Peyer's patch (tissue), 4 donors: Measurements from ENCODE around the gene SGTB. TPM values are rescaled to one million over a fixed set of nuclear protein-coding genes. Genes with fewer than 3 reads are reported as not detected.
A peak's percentile ranks its signal among the peaks of the same experiment; 100 is the strongest.

Experiments
- DNase-seq, 3 donors: peaks; one replicate each; pipeline ENCODE4 v3.0.0-alpha.2; 2017 to 2019
- H3K27ac ChIP-seq, 4 donors: fragments of 200-600 bp; sonication (generic); one replicate each; pipeline ENCODE4 v1.5.1; 2016 to 2019
- H3K27me3 ChIP-seq, 2 donors: fragments of 200-600 bp; sonication (generic); one replicate each; pipeline ENCODE4 v1.5.1; 2019
- H3K36me3 ChIP-seq, 3 donors: fragments of 200-600 bp; sonication (generic); one replicate each; pipeline ENCODE4 v1.5.1; 2016 to 2019
- H3K4me1 ChIP-seq, 4 donors: fragments of 200-600 bp; sonication (generic); one replicate each; pipeline ENCODE4 v1.5.1; 2016 to 2019
- H3K4me3 ChIP-seq, 4 donors: fragments of 200-600 bp; sonication (generic); 1 replicate in 3 of 4; 2 replicates in 1 of 4; pipeline ENCODE4 v1.5.1; 2016 to 2019; ENCODE audit warnings: mild to moderate bottlenecking in 1 of 4
- H3K9me3 ChIP-seq, 4 donors: fragments of 200-600 bp; sonication (generic); one replicate each; pipeline ENCODE4 v1.5.1; 2016 to 2019; ENCODE audit warnings: mild to moderate bottlenecking in 1 of 4
- CTCF ChIP-seq, 6 experiments: fragments of 450-650 bp in 4 of 6; fragments of 200-600 bp in 2 of 6; sonication (generic) in 1 of 6; IDR thresholded peaks; one replicate each; pipeline ENCODE4 v1.5.1; 2017 to 2019; ENCODE audit warnings: antibody characterized with exemption in 6 of 6, mild to moderate bottlenecking in 3 of 6, moderate library complexity in 1 of 6
- POLR2A ChIP-seq, 2 donors: fragments of 450-650 bp; IDR thresholded peaks; one replicate each; pipeline ENCODE4 v1.5.1; 2017; ENCODE audit warnings: antibody characterized with exemption in 2 of 2, mild to moderate bottlenecking in 2 of 2, moderate library complexity in 2 of 2
- total RNA-seq, 4 donors: library from RNA; depleted of rRNA; stranded (reverse); fragments of >200 nt; gene quantifications; one replicate each; pipeline ENCODE4 v1.1.0, GENCODE V29; 2016

Gene SGTB
- total RNA-seq, 4 donors from 2014 or later: 1.9 to 16.5 (median 2.1) TPM

- TF ChIP-seq POLR2A (IDR thresholded peaks at IDR 0.05) (no peak), CTCF (IDR thresholded peaks at IDR 0.05) (no peak)
- no peak for DNase-seq
- H3K27me3 ChIP-seq: no peaks in the 10 kb centered on the region
- peak overlapping the region in 1 of 4 donors; percentile 51 for H3K27ac ChIP-seq
- H3K4me1 ChIP-seq: peaks cover 0 to 6% (median 2%) of the 10 kb centered on the region in 4 donors
- no peak overlapping the region for H3K4me3 ChIP-seq
- no peaks in the 10 kb centered on the region for H3K36me3 ChIP-seq
- no peaks in the 10 kb centered on the region for H3K9me3 ChIP-seq
Measured at GRCh38 chr5:65718576-65719310, 3.2 kb downstream of the SGTB start.

GRCh38 chr5:65708145-65708544, 13.8 kb downstream of the SGTB start:
- Histone ChIP-seq H3K36me3 (no peaks in the 10 kb centered on the region), H3K27me3 (no peaks in the 10 kb centered on the region), H3K9me3 (no peaks in the 10 kb centered on the region), H3K4me1 (no peaks in the 10 kb centered on the region), H3K27ac (no peak overlapping the region), H3K4me3 (no peak overlapping the region)
- DNase-seq: no peak
- TF ChIP-seq POLR2A (IDR thresholded peaks at IDR 0.05) (no peak), CTCF (IDR thresholded peaks at IDR 0.05) (no peak)

GRCh38 chr5:65707663-65708062, 14.2 kb downstream of the SGTB start:
- Histone ChIP-seq H3K4me1 (no peaks in the 10 kb centered on the region), H3K36me3 (no peaks in the 10 kb centered on the region), H3K27me3 (no peaks in the 10 kb centered on the region), H3K4me3 (no peak overlapping the region), H3K9me3 (no peaks in the 10 kb centered on the region), H3K27ac (no peak overlapping the region)
- no peak for TF ChIP-seq CTCF (IDR thresholded peaks at IDR 0.05)
- no peak for DNase-seq

GRCh38 chr5:65704621-65705239, 17.2 kb downstream of the SGTB start:
- Histone ChIP-seq H3K36me3 (no peaks in the 10 kb centered on the region), H3K4me3 (no peak overlapping the region), H3K27me3 (no peaks in the 10 kb centered on the region), H3K9me3 (no peaks in the 10 kb centered on the region), H3K4me1 (no peaks in the 10 kb centered on the region), H3K27ac (no peak overlapping the region)
- TF ChIP-seq POLR2A (IDR thresholded peaks at IDR 0.05) (no peak), CTCF (IDR thresholded peaks at IDR 0.05) (no peak)
- DNase-seq: no peak

GRCh38 chr5:65702036-65702435, 19.9 kb downstream of the SGTB start:
- Histone ChIP-seq H3K9me3 (no peaks in the 10 kb centered on the region), H3K27ac (no peak overlapping the region), H3K4me1 (no peaks in the 10 kb centered on the region), H3K4me3 (no peak overlapping the region), H3K36me3 (no peaks in the 10 kb centered on the region), H3K27me3 (no peaks in the 10 kb centered on the region)
- DNase-seq: no peak
- no peak for TF ChIP-seq CTCF (IDR thresholded peaks at IDR 0.05)
- TF ChIP-seq POLR2A (IDR thresholded peaks at IDR 0.05): no peak
